Osteocyte (in vitro differentiated cells): ENCODE results near the gene CASZ1. TPM values are rescaled to one million over a fixed set of nuclear protein-coding genes. Genes with fewer than 3 reads are reported as not detected.

Experiments
- DNase-seq: peaks from one replicate; pipeline ENCODE4 v3.0.0; 2021; ENCODE audit warnings: mixed read lengths; ENCODE audit not compliant: unreplicated experiment; ENCODE audit errors: extremely low spot score
- H3K27ac Mint-ChIP-seq: one replicate; pipeline ENCODE4 v1.8.0; 2021; ENCODE audit warnings: mild to moderate bottlenecking, mixed read lengths; ENCODE audit not compliant: unreplicated experiment
- H3K27me3 Mint-ChIP-seq: one replicate; pipeline ENCODE4 v1.8.0; 2021; ENCODE audit warnings: mixed read lengths; ENCODE audit not compliant: unreplicated experiment
- H3K36me3 Mint-ChIP-seq: one replicate; pipeline ENCODE4 v1.8.0; 2021; ENCODE audit warnings: mixed read lengths; ENCODE audit not compliant: unreplicated experiment
- H3K4me1 Mint-ChIP-seq: one replicate; pipeline ENCODE4 v1.8.0; 2021; ENCODE audit warnings: mixed read lengths; ENCODE audit not compliant: unreplicated experiment
- H3K4me3 Mint-ChIP-seq: one replicate; pipeline ENCODE4 v1.8.0; 2021; ENCODE audit warnings: mild to moderate bottlenecking, moderate library complexity, mixed read lengths; ENCODE audit not compliant: unreplicated experiment
- H3K9me3 Mint-ChIP-seq: one replicate; pipeline ENCODE4 v1.8.0; 2021; ENCODE audit warnings: mixed read lengths; ENCODE audit not compliant: unreplicated experiment
- total RNA-seq: library from RNA; stranded (reverse); gene quantifications from 2 replicates; pipeline ENCODE4 v1.2.1, GENCODE V29; 2021
- TF ChIP-seq, protein P1 (sequence below): fragments of 200-600 bp; sonication (generic); IDR thresholded peaks from 2 replicates; pipeline ENCODE4 v1.5.0; 2021; ENCODE audit warnings: antibody characterized with exemption, mild to moderate bottlenecking, moderate library complexity

The CASZ1 gene
- total RNA-seq, 1 donor from 2014 or later, result 1.2 TPM

DNA sequence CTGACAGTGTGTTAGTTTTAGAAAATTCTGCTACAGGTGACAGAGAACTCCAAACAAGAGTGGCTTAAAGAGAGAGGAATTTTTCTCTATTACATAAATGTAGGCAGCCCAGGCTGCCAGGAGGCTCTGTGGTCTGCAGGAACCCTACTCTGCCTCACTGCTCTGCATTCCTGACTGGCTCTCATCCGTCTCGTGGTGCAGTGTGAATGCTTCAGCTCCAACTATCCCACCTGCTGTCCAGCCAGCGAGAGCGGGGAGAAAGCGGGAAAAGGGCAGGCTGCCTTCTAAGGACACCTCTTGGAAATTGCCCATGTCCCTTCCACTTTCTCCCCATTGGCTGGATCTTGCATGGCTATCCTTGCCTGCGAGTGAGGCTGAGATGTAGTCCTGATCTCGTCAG lies 190.4 kb downstream of the CASZ1 start:
- TF ChIP-seq, protein P1, sequence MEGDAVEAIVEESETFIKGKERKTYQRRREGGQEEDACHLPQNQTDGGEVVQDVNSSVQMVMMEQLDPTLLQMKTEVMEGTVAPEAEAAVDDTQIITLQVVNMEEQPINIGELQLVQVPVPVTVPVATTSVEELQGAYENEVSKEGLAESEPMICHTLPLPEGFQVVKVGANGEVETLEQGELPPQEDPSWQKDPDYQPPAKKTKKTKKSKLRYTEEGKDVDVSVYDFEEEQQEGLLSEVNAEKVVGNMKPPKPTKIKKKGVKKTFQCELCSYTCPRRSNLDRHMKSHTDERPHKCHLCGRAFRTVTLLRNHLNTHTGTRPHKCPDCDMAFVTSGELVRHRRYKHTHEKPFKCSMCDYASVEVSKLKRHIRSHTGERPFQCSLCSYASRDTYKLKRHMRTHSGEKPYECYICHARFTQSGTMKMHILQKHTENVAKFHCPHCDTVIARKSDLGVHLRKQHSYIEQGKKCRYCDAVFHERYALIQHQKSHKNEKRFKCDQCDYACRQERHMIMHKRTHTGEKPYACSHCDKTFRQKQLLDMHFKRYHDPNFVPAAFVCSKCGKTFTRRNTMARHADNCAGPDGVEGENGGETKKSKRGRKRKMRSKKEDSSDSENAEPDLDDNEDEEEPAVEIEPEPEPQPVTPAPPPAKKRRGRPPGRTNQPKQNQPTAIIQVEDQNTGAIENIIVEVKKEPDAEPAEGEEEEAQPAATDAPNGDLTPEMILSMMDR, result no peak
- Mint-ChIP-seq H3K27ac (no peak overlapping the region), H3K4me3 (no peak overlapping the region), H3K27me3 (no peaks in the 10 kb centered on the region), H3K4me1 (no peaks in the 10 kb centered on the region), H3K36me3 (peaks cover 5% of the 10 kb centered on the region), H3K9me3 (no peaks in the 10 kb centered on the region)
- no peak for DNase-seq

GRCh38 chr1:10604966-10605365 lies 191.5 kb downstream of the CASZ1 start:
- no peak for DNase-seq
- no peaks in the 10 kb centered on the region for H3K9me3 Mint-ChIP-seq
- TF ChIP-seq, protein P1, result no peak
- H3K27ac Mint-ChIP-seq, result no peak overlapping the region
- no peak overlapping the region for H3K4me3 Mint-ChIP-seq
- H3K36me3 Mint-ChIP-seq, result peaks cover 5% of the 10 kb centered on the region
- H3K4me1 Mint-ChIP-seq, result no peaks in the 10 kb centered on the region
- no peaks in the 10 kb centered on the region for H3K27me3 Mint-ChIP-seq

DNA sequence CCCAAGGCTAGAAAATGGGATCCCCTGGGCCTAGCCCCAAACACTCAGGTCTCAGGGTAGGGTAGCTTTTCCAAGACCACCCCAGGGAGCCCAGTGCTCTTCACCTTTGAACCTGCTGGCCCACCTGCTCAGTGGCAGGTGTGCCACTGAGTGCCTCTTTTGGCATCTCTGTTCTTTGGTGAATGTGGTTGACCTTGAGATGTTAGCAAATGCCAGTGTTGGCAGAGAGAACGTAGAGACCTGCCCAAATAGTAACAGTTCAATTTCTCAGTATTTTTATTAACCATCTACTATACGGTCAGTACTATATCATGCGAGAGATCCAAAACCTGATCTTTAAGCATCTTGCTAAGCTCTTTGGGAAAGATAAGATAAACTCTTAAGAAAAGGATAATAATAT lies 193.5 kb downstream of the CASZ1 start:
- Mint-ChIP-seq H3K4me1 (peaks cover 19% of the 10 kb centered on the region), H3K36me3 (peaks cover 5% of the 10 kb centered on the region), H3K9me3 (no peaks in the 10 kb centered on the region), H3K4me3 (no peak overlapping the region), H3K27ac (no peak overlapping the region), H3K27me3 (no peaks in the 10 kb centered on the region)
- TF ChIP-seq, protein P1, result no peak
- no peak for DNase-seq

- H3K36me3 Mint-ChIP-seq, result peaks cover 5% of the 10 kb centered on the region
- no peak overlapping the region for H3K4me3 Mint-ChIP-seq
- no peak overlapping the region for H3K27ac Mint-ChIP-seq
- H3K27me3 Mint-ChIP-seq, result no peaks in the 10 kb centered on the region
- no peak for DNase-seq
- no peaks in the 10 kb centered on the region for H3K9me3 Mint-ChIP-seq
- TF ChIP-seq, protein P1, result no peak
- H3K4me1 Mint-ChIP-seq, result peaks cover 20% of the 10 kb centered on the region
These were observed 194.9 kb downstream of the CASZ1 start for GRCh38 chr1:10601342-10602070.

- H3K36me3 Mint-ChIP-seq, result peaks cover 5% of the 10 kb centered on the region
- H3K27ac Mint-ChIP-seq, result peak overlapping the region; percentile 43
- no peak overlapping the region for H3K4me3 Mint-ChIP-seq
- H3K27me3 Mint-ChIP-seq, result no peaks in the 10 kb centered on the region
- DNase-seq, result no peak
- H3K9me3 Mint-ChIP-seq, result no peaks in the 10 kb centered on the region
- TF ChIP-seq, protein P1, result no peak
- H3K4me1 Mint-ChIP-seq, result peaks cover 20% of the 10 kb centered on the region
These were observed 197.1 kb downstream of the CASZ1 start for GRCh38 chr1:10599194-10599861.
